Testis (tissue), 2 donors: Measurements from ENCODE around the gene PHF2.

Experiments
- CTCF ChIP-seq, 3 experiments: fragments of 450-650 bp in 2 of 3; fragments of 200-600 bp in 1 of 3; sonication (generic) in 1 of 3; IDR thresholded peaks; one replicate each; pipeline ENCODE4 v1.5.1; 2016 to 2019; ENCODE audit warnings: antibody characterized with exemption in 3 of 3, mild to moderate bottlenecking in 2 of 3, moderate library complexity in 1 of 3
- POLR2A ChIP-seq: fragments of 450-650 bp; IDR thresholded peaks from one replicate; pipeline ENCODE4 v1.6.1; 2017; ENCODE audit warnings: antibody characterized with exemption, mild to moderate bottlenecking, moderate library complexity

- no peak for TF ChIP-seq CTCF (IDR thresholded peaks at IDR 0.05)
- no peak for TF ChIP-seq POLR2A
These were observed 60.3 kb downstream of the PHF2 start for GRCh38 chr9:93636667-93637066.
